Esophagus muscularis mucosa (tissue), 4 donors: ENCODE results near the gene CCNG2. TPM values are rescaled to one million over a fixed set of nuclear protein-coding genes. Genes with fewer than 3 reads are reported as not detected.

Source experiments
- DNase-seq: peaks from one replicate; pipeline ENCODE4 v3.0.0-alpha.2; 2017; ENCODE audit errors: extremely low spot score
- H3K27ac ChIP-seq, 4 donors: fragments of 200-600 bp; sonication (generic); replicated peaks in 1 of 4; 1 replicate in 3 of 4; 2 replicates in 1 of 4; pipeline ENCODE4 v1.5.1; 2016 to 2019; ENCODE audit warnings: mild to moderate bottlenecking in 1 of 4
- H3K27me3 ChIP-seq, 4 donors: fragments of 200-600 bp; sonication (generic); one replicate each; pipeline versions ENCODE4 v1.5.1 to v1.6.0; 2016 to 2019
- H3K36me3 ChIP-seq, 4 donors: fragments of 200-600 bp; sonication (generic); one replicate each; pipeline ENCODE4 v1.5.1; 2016 to 2019
- H3K4me1 ChIP-seq, 4 donors: fragments of 200-600 bp; sonication (generic); one replicate each; pipeline ENCODE4 v1.5.1; 2016 to 2019
- H3K4me3 ChIP-seq, 4 donors: fragments of 200-600 bp; sonication (generic); 1 replicate in 2 of 4; 2 replicates in 2 of 4; pipeline ENCODE4 v1.5.1; 2016 to 2019; ENCODE audit warnings: mild to moderate bottlenecking in 4 of 4, moderate library complexity in 1 of 4
- H3K9me3 ChIP-seq, 4 donors: fragments of 200-600 bp; sonication (generic); 1 replicate in 3 of 4; 2 replicates in 1 of 4; pipeline ENCODE4 v1.5.1; 2016 to 2019
- EP300 ChIP-seq: sonication (generic); formaldehyde crosslinking; IDR thresholded peaks from one replicate; pipeline ENCODE4 v1.6.1; 2017; ENCODE audit warnings: antibody characterized with exemption
- POLR2A ChIP-seq: fragments of 450-650 bp; IDR thresholded peaks from one replicate; pipeline ENCODE4 v1.6.1; 2017; ENCODE audit warnings: antibody characterized with exemption, moderate library complexity, mild to moderate bottlenecking, low read depth
- POLR2AphosphoS5 ChIP-seq, 2 donors: sonication (generic); formaldehyde crosslinking; IDR thresholded peaks; one replicate each; pipeline ENCODE4 v1.6.1; 2017; ENCODE audit warnings: antibody characterized with exemption in 2 of 2
- WGBS: methylation state at CpG from one replicate; pipeline ENCODE4 v1.1.5; 2018; 5-methylcytosine and 5-hydroxymethylcytosine counted together
- intact Hi-C: fragments of 100-400 bp; cut with DNase I; formaldehyde crosslinking; loops from one replicate; pipeline ENCODE4 v1.15.1; 2023
- total RNA-seq, 4 donors: library from RNA; depleted of rRNA; stranded (reverse); fragments of >200 nt; gene quantifications; one replicate each; pipeline versions ENCODE4 v1.1.0 to v1.2.1, GENCODE V29; 2016
- TF ChIP-seq, protein P1 (sequence below), 3 experiments: fragments of 200-600 bp in 2 of 3; fragments of 450-650 bp in 1 of 3; sonication (generic) in 2 of 3; IDR thresholded peaks; one replicate each; pipeline ENCODE4 v1.5.1; 2017 to 2019; ENCODE audit warnings: antibody characterized with exemption in 3 of 3, mild to moderate bottlenecking in 2 of 3, moderate library complexity in 1 of 3

Gene CCNG2
- total RNA-seq, 4 donors from 2014 or later: 25.7 to 33.3 (median 26.2) TPM

DNA sequence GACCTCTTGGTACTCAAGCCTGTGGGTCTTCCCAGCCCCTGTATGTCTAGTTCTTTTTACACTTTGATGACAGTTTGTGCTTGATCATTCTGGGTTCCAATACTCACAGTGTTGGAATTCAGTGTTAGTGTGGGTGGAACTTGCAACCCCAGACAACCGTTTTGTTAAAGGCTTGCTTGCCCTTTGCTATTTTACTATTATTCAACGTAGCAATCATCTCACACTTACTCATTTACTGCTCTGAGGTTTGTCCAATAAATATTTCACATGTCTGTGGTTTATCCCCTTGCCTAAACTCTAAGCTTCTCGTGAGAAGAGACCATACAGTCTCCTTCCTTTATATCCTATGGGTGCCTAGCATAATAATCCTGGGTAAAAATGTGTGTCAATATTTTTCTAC is 15.3 kb downstream of the CCNG2 start:
- TF ChIP-seq, protein P1, sequence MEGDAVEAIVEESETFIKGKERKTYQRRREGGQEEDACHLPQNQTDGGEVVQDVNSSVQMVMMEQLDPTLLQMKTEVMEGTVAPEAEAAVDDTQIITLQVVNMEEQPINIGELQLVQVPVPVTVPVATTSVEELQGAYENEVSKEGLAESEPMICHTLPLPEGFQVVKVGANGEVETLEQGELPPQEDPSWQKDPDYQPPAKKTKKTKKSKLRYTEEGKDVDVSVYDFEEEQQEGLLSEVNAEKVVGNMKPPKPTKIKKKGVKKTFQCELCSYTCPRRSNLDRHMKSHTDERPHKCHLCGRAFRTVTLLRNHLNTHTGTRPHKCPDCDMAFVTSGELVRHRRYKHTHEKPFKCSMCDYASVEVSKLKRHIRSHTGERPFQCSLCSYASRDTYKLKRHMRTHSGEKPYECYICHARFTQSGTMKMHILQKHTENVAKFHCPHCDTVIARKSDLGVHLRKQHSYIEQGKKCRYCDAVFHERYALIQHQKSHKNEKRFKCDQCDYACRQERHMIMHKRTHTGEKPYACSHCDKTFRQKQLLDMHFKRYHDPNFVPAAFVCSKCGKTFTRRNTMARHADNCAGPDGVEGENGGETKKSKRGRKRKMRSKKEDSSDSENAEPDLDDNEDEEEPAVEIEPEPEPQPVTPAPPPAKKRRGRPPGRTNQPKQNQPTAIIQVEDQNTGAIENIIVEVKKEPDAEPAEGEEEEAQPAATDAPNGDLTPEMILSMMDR (IDR thresholded peaks at IDR 0.05): no peak
- TF ChIP-seq POLR2A (no peak), EP300 (no peak), POLR2AphosphoS5 (IDR thresholded peaks at IDR 0.05) (no peak)
- no peaks in the 10 kb centered on the region for H3K27me3 ChIP-seq
- DNase-seq: no peak
- H3K36me3 ChIP-seq: peaks cover 0 to 32% (median 14%) of the 10 kb centered on the region in 4 donors
- no peak overlapping the region for H3K4me3 ChIP-seq
- no peaks in the 10 kb centered on the region for H3K4me1 ChIP-seq
- H3K27ac ChIP-seq: no peak overlapping the region
- H3K9me3 ChIP-seq: no peaks in the 10 kb centered on the region
- 35% methylated on average over 3 of the region's 3 CpGs for WGBS
- intact Hi-C loops: no loop called here

GRCh38 chr4:77174426-77174825 is 17.4 kb downstream of the CCNG2 start:
- Histone ChIP-seq H3K4me1 (no peaks in the 10 kb centered on the region), H3K27ac (no peak overlapping the region), H3K36me3 (peaks cover 0 to 11% (median 4%) of the 10 kb centered on the region in 4 donors), H3K4me3 (no peak overlapping the region), H3K9me3 (no peaks in the 10 kb centered on the region), H3K27me3 (no peaks in the 10 kb centered on the region)
- WGBS: 79% methylated on average over 3 of the region's 3 CpGs
- intact Hi-C loops: no loop called here
- no peak for DNase-seq
- TF ChIP-seq POLR2AphosphoS5 (IDR thresholded peaks at IDR 0.05) (no peak), POLR2A (no peak), EP300 (no peak)
- TF ChIP-seq, protein P1 (IDR thresholded peaks at IDR 0.05): no peak

GRCh38 chr4:77175201-77175611 is 18.2 kb downstream of the CCNG2 start:
- Histone ChIP-seq H3K27ac (no peak overlapping the region), H3K4me3 (no peak overlapping the region), H3K27me3 (no peaks in the 10 kb centered on the region), H3K9me3 (no peaks in the 10 kb centered on the region), H3K36me3 (peaks cover 0 to 6% (median 3%) of the 10 kb centered on the region in 4 donors), H3K4me1 (no peaks in the 10 kb centered on the region)
- WGBS: 68% methylated on average over 3 of the region's 3 CpGs
- no peak for DNase-seq
- intact Hi-C loops: no loop called here
- TF ChIP-seq EP300 (no peak), POLR2AphosphoS5 (IDR thresholded peaks at IDR 0.05) (no peak), POLR2A (no peak)
- TF ChIP-seq, protein P1 (IDR thresholded peaks at IDR 0.05): no peak

- Histone ChIP-seq H3K4me3 (no peak overlapping the region), H3K27me3 (no peaks in the 10 kb centered on the region), H3K9me3 (no peaks in the 10 kb centered on the region), H3K4me1 (no peaks in the 10 kb centered on the region), H3K36me3 (no peaks in the 10 kb centered on the region), H3K27ac (no peak overlapping the region)
- DNase-seq: no peak
- WGBS: 68% methylated on average over 6 of the region's 6 CpGs
- TF ChIP-seq EP300: no peak
- TF ChIP-seq POLR2AphosphoS5 (IDR thresholded peaks at IDR 0.05): no peak
- TF ChIP-seq POLR2A: no peak
- TF ChIP-seq, protein P1 (IDR thresholded peaks at IDR 0.05): no peak
- intact Hi-C loops: no loop called here
Observed at GRCh38 chr4:77176640-77177039, 19.6 kb downstream of the CCNG2 start.

DNA sequence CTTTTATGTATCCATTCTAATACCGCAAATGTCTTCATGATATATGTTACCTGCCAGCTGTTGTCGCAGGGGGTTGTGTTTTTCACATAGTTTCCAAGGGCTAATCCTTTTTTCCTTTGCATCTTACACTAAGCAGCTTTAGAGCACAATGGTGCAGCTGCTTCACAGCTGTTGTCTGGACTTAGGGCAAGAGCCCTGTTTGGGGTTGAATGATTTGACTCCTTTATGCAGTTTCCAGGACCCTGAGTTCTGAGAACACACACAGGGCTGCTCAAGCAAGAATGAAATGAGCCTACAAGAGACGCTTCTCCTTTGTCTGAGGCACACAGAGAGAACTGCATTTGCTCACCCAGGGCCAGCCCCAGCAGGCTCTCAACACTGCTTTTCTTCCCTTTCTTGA is 20.2 kb downstream of the CCNG2 start:
- TF ChIP-seq, protein P1 (IDR thresholded peaks at IDR 0.05): no peak
- TF ChIP-seq EP300: no peak
- TF ChIP-seq POLR2A: no peak
- TF ChIP-seq POLR2AphosphoS5 (IDR thresholded peaks at IDR 0.05): no peak
- H3K27me3 ChIP-seq: no peaks in the 10 kb centered on the region
- DNase-seq: no peak
- no peak overlapping the region for H3K4me3 ChIP-seq
- intact Hi-C loops: no loop called here
- WGBS: 87% methylated on average over 3 of the region's 3 CpGs
- H3K9me3 ChIP-seq: no peaks in the 10 kb centered on the region
- H3K27ac ChIP-seq: no peak overlapping the region
- no peaks in the 10 kb centered on the region for H3K36me3 ChIP-seq
- no peaks in the 10 kb centered on the region for H3K4me1 ChIP-seq
